IPS-NIHi7 (cell line): Measurements from ENCODE around the gene TNS2.

Experiments used
- DNase-seq: peaks from one replicate; pipeline ENCODE4 v3.0.0; 2012; ENCODE audit warnings: mixed read lengths; ENCODE audit errors: extremely low spot score

TNS2 gene

GRCh38 chr12:53042607-53043454 is 7.0 kb upstream of the TNS2 start:
- peak; percentile 20 for DNase-seq

DNA sequence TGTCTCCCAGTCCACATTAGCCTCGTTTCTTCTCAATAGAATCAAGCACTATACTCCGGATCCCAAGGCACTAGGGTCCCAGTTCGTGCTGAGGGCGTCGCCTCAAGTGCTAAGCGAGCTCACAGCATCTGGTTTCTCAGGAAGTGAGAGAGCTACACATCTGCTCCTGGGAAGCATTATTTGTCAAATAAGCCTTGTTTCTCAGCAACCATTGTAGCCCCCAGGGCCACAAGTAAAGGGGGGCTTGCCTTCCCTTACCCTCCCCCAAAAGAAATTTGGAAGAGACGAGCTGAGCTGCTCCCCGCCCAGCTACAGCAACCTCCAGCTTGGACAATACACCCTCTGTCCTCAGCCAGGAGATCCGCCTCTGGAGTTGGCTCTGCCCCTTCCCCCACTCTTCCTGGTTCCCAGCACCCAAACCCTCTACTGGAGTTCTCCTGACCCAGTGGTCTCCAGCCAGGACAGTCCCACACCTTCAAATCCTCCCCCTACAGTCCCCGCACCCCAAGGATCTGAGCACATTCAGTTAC is 5.7 kb upstream of the TNS2 start:
- DNase-seq: peak; percentile 15

- peak; percentile 14 for DNase-seq
Observed at GRCh38 chr12:53044896-53045695, 4.8 kb upstream of the TNS2 start.

- no peak for DNase-seq
Observed at GRCh38 chr12:53045696-53046045, 4.2 kb upstream of the TNS2 start.

- DNase-seq: peak; percentile 45
Observed at GRCh38 chr12:53046655-53047220, 3.1 kb upstream of the TNS2 start.

DNA sequence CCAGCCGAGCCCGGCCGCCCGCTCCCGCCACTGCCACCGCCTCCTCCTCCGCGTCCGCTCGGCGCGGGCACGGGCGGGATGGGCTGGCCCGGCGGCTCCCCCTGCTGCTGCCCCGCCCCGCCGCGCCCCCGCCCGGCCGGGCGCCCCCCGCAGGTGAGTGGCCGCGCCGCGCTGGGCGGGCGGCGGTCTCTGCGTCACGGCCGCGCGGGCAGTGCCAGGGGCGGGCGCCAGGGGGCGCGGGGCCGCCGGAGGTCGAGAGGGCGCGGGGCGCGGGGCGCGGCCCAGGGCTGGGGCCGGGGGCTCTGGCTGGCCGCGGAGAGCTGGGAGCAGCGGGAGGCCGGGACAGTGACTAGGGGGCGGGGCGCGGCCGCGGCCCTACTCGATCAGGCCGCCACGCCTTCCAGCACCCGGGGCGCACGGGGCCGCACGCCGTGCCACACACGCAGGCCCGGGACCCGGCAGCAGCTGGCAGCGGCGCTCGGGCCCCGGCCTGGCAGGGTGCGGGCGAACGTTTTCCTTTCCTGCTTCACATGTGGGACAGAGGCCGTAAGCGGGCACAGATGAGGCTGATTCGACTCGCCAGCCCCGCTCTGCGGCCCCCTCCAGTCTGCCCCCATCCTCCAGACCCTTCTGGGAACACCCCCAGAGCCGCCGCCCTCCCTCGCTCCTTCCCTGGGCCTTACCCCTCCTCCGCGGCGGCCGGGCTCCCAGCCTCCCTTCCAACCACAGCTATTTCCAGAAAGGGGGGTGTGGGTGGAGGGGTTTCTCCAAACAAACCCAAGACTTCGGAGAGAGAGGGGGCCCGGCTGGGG is 2.4 kb upstream of the TNS2 start:
- DNase-seq: peak; percentile 80

- DNase-seq: no peak
Observed at GRCh38 chr12:53048033-53048779, 1.7 kb upstream of the TNS2 start.

DNA sequence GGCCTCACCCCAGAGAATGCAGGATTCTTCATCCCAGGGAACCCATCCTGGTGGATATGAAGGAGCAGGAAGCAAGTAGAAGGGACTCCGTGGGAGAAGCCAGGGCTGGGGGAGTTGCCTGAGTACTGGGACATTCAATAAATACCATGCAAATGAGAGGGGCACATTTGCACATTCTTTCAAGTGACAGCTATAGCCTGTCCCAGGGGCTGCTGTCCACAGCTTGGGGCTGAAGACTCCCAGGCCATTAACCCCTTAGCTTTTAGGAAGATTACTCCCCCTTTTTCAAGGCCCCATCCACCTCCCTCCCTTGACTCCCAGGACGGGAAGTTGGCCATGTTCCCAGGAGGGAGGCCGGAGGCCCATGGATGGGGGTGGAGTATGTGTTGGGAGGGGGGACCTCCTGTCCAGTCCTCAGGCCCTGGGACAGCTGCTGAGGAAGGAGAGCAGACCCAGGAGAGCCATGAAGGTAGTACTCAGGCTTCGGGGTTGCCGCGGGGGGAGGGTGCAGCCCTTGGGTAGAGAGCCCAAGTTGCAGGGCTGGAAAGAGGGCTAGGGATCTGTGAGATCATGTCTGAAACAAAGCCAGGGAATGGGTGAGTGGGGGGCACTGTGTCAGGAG is 974 bp upstream of the TNS2 start:
- no peak for DNase-seq

GRCh38 chr12:53050426-53051057 is 677 bp downstream of the TNS2 start:
- DNase-seq: no peak

- no peak for DNase-seq
Observed at GRCh38 chr12:53051058-53051880, 1.4 kb downstream of the TNS2 start.

DNA sequence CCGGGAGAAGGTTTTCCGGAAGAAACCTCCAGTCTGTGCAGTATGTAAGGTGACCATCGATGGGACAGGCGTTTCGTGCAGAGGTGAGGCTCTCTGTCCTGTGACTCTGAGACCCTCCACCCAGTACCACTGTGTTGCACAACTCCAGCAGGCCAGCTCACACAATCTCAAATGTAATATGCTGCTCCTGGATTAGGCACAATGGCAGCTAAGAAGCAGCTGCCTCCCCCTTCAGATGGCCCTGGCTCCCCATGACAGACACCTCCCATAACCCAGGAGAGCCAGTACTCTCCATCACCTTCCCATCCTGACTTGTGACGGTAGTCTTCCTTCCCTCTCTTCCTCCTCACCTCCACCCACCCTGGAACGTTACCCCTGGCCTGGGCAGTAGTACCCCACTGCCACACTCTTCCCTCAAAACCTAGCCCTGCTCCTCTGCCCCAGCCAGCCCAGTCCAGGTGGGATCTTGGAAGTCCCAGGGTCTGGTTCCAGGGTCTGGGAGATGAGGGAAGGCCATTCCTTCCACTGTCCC is 2.1 kb downstream of the TNS2 start:
- DNase-seq: no peak

DNA sequence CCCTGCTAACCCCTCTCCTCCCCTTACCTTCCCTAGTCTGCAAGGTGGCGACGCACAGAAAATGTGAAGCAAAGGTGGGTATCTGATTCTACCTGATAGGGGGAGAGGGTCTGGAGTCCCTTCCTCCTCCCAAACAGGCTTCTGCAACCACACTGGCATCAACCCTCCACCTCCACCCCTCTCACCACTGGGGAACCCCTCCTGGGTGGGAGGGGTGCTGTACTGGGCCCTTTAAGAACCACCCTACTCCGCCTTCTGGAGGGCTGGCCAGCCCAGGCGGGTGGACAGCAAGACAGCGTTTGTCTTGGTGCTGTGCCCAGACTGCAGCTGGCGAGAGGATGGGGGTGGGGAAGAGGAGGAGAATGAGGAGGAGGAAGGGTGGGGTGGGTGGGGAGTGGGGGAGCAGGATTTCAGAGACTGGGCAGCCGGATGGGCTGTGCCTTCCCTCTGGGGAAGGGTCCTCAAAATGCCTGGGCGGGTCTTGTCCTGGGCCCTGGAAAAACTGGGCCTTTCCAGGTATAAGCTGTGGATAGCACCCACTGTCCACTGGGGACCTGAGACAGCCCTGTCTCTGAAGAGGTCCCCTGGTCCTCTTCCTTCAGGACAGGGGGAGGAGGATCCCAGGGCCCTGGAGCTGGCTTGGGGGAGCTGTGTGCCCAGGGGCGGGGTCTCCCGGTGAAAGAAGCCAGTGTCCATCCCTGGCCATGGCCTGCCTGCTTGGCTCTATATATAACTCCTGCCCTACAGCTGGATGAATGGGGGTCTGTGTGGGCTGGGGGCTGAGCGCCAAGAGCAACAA is 2.8 kb downstream of the TNS2 start:
- DNase-seq: no peak

- DNase-seq: peak; percentile 71
Observed at GRCh38 chr12:53053218-53054111, 3.6 kb downstream of the TNS2 start.

GRCh38 chr12:53054112-53054878 is 4.4 kb downstream of the TNS2 start:
- DNase-seq: peak; percentile 95

DNA sequence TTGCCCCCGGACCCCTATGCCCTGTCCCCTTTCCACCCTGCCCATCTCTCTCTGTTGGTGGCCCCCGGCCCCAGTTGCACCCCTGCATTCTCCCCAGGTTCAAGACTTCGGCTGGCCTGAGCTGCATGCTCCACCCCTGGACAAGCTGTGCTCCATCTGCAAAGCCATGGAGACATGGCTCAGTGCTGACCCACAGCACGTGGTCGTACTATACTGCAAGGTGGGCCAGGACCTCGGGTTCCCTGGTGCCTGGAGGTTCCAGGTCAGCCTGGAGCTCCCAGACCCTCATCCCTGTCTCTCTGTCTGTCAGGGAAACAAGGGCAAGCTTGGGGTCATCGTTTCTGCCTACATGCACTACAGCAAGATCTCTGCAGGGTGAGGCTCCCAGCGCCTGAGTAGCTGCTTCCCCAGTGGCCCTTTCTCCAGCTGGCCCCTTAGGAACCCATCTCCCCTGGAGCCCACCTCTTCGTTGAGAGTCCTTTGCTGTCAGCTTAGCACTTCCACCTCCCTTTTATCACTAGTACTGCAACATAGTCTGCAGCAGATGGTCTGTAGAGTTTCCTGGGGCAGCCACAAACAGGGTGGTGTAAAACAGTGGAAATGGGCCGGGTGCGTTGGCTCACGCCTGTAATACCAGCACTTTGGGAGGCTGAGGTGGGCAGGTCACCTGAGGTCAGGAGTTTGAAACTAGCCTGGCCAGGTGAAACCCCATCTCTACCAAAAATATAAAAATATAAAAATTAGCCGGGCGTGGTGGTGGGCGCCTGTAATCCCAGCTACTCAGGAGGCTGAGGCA is 5.8 kb downstream of the TNS2 start:
- DNase-seq: no peak
